Spleen (tissue), 11 donors: Measurements from ENCODE around the gene PRKCQ. TPM values are rescaled to one million over a fixed set of nuclear protein-coding genes. Genes with fewer than 3 reads are reported as not detected.

Experiments
- DNase-seq: peaks from one replicate; pipeline ENCODE4 v3.0.0-alpha.2; 2020
- H3K27ac ChIP-seq, 8 donors: fragments of 200-600 bp; sonication (generic) in 7 of 8; 1 replicate in 4 of 8; 2 replicates in 4 of 8; pipeline versions ENCODE4 v1.5.0 to v1.8.0; 2016 to 2021; ENCODE audit warnings: inconsistent platforms in 4 of 8, mild to moderate bottlenecking in 4 of 8, moderate library complexity in 1 of 8
- H3K27me3 ChIP-seq, 7 donors: fragments of 200-600 bp; sonication (generic) in 6 of 7; replicated peaks in 1 of 7; 1 replicate in 4 of 7; 2 replicates in 3 of 7; pipeline versions ENCODE4 v1.5.0 to v1.8.0; 2016 to 2021; ENCODE audit warnings: inconsistent platforms in 3 of 7, mild to moderate bottlenecking in 1 of 7
- H3K36me3 ChIP-seq, 6 donors: fragments of 200-600 bp; sonication (generic) in 5 of 6; 1 replicate in 4 of 6; 2 replicates in 2 of 6; pipeline versions ENCODE4 v1.5.0 to v1.8.0; 2016 to 2021; ENCODE audit warnings: inconsistent platforms in 2 of 6
- H3K4me1 ChIP-seq, 6 donors: fragments of 200-600 bp; sonication (generic) in 5 of 6; 1 replicate in 3 of 6; 2 replicates in 3 of 6; pipeline versions ENCODE4 v1.5.0 to v1.8.0; 2016 to 2021; ENCODE audit warnings: inconsistent platforms in 3 of 6
- H3K4me3 ChIP-seq, 8 donors: fragments of 200-600 bp; sonication (generic) in 7 of 8; 1 replicate in 4 of 8; 2 replicates in 4 of 8; pipeline versions ENCODE4 v1.5.0 to v1.8.0; 2016 to 2021; ENCODE audit warnings: inconsistent platforms in 4 of 8, mild to moderate bottlenecking in 4 of 8, moderate library complexity in 2 of 8
- H3K9me3 ChIP-seq, 8 donors: fragments of 200-600 bp; sonication (generic) in 7 of 8; 1 replicate in 4 of 8; 2 replicates in 4 of 8; pipeline versions ENCODE4 v1.5.0 to v1.8.0; 2016 to 2021; ENCODE audit warnings: inconsistent platforms in 4 of 8
- CTCF ChIP-seq, 11 experiments: fragments of 200-600 bp in 7 of 11; fragments of 450-650 bp in 4 of 11; sonication (generic) in 4 of 11; IDR thresholded peaks in 8 of 11; conservative IDR thresholded peaks in 3 of 11; 1 replicate in 7 of 11; 2 replicates in 4 of 11; pipeline versions ENCODE4 v1.4.0 to v1.8.0; 2016 to 2021; ENCODE audit warnings: antibody characterized with exemption in 11 of 11, inconsistent platforms in 4 of 11, mild to moderate bottlenecking in 1 of 11
- POLR2A ChIP-seq, 3 donors: fragments of 450-650 bp; IDR thresholded peaks; one replicate each; pipeline ENCODE4 v1.5.1; 2017; ENCODE audit warnings: antibody characterized with exemption in 3 of 3, mild to moderate bottlenecking in 1 of 3
- POLR2AphosphoS5 ChIP-seq, 3 donors: sonication (generic); formaldehyde crosslinking; IDR thresholded peaks; one replicate each; pipeline ENCODE4 v1.5.1; 2017; ENCODE audit warnings: antibody characterized with exemption in 3 of 3
- WGBS, 5 donors: extraction: QIAGEN DNeasy Blood & Tissue Kit in 3 of 5; methylation state at CpG; one replicate each; pipeline versions ENCODE4 v1.1.5 to v1.1.7; 2013 to 2018; 5-methylcytosine and 5-hydroxymethylcytosine counted together
- intact Hi-C: fragments of 100-400 bp; cut with DNase I; formaldehyde crosslinking; loops from one replicate; pipeline ENCODE4 v1.15.0; 2023; ENCODE audit warnings: low total_unique reads
- polyA plus RNA-seq, 3 donors: library from polyadenylated mRNA; stranded (reverse); fragments of 200-250 nt; gene quantifications; one replicate each; pipeline ENCODE4 v1.2.1, GENCODE V29; 2013
- total RNA-seq, 7 donors: library from RNA; depleted of rRNA in 3 of 7; stranded (reverse); fragments of >200 nt in 3 of 7; fragmentation: NEBNext Ultra II Directional in 4 of 7; extraction: Animal tissue kit (Norgen Biotek cat#: 25700) in 4 of 7; gene quantifications; one replicate each; pipeline versions ENCODE4 v1.1.0 to v1.2.1, GENCODE V29; 2016 to 2021
- donor health status: healthy with polysubstance abuse.
- donor health status: DM: no; HTN: no; CAD: no; lungs with moderate emphysema.
- donor health status: DM: no; HTN: no; CAD: no.
- donor health status: Bipolar disorder and iron deficiency.
- donor health status: healthy.
- donor health status: DM: no; HTN: no; CAD: no.
- donor health status: DM: yes; HTN: yes; CAD: no.

PRKCQ gene
- total and polyA plus RNA-seq, 10 donors = 2.1 to 11.8 (median 8.1) TPM

GRCh38 chr10:6511347-6511746 lies 68.7 kb downstream of the PRKCQ start:
- Histone ChIP-seq H3K27ac (no peak overlapping the region), H3K4me1 (peaks cover 0 to 19% (median 2%) of the 10 kb centered on the region in 6 donors), H3K4me3 (no peak overlapping the region), H3K27me3 (no peaks in the 10 kb centered on the region), H3K9me3 (peaks cover 0 to 9% (median 0%) of the 10 kb centered on the region in 8 donors), H3K36me3 (peaks cover 0 to 15% (median 0%) of the 10 kb centered on the region in 6 donors)
- DNase-seq = no peak
- intact Hi-C loops = no loop called here
- TF ChIP-seq POLR2AphosphoS5 (IDR thresholded peaks at IDR 0.05) (no peak), CTCF (IDR thresholded peaks at IDR 0.05 in 8 of 11, conservative IDR thresholded peaks at IDR 0.05 in 3 of 11) (no peak), POLR2A (IDR thresholded peaks at IDR 0.05) (no peak)
- WGBS, 5 donors = 93 to 95% (median 94%) methylated on average over 6 of the region's 6 CpGs

- WGBS, 5 donors = 64 to 83% (median 73%) methylated on average over 5 of the region's 5 CpGs
- H3K27ac ChIP-seq = no peak overlapping the region
- H3K27me3 ChIP-seq = no peaks in the 10 kb centered on the region
- no peaks in the 10 kb centered on the region for H3K4me1 ChIP-seq
- no peak for DNase-seq
- no peak overlapping the region for H3K4me3 ChIP-seq
- H3K9me3 ChIP-seq = peaks cover 0 to 9% (median 0%) of the 10 kb centered on the region in 8 donors
- intact Hi-C loops = no loop called here
- TF ChIP-seq POLR2AphosphoS5 (IDR thresholded peaks at IDR 0.05) = no peak
- peaks cover 0 to 11% (median 0%) of the 10 kb centered on the region in 6 donors for H3K36me3 ChIP-seq
These were observed 72.8 kb downstream of the PRKCQ start for GRCh38 chr10:6507311-6507710.

- DNase-seq = no peak
- no peaks in the 10 kb centered on the region for H3K9me3 ChIP-seq
- H3K27me3 ChIP-seq = no peaks in the 10 kb centered on the region
- H3K36me3 ChIP-seq = no peaks in the 10 kb centered on the region
- no peaks in the 10 kb centered on the region for H3K4me1 ChIP-seq
- H3K4me3 ChIP-seq = no peak overlapping the region
- TF ChIP-seq POLR2A (IDR thresholded peaks at IDR 0.05) = no peak
- no peak for TF ChIP-seq POLR2AphosphoS5 (IDR thresholded peaks at IDR 0.05)
- no peak for TF ChIP-seq CTCF (IDR thresholded peaks at IDR 0.05 in 8 of 11, conservative IDR thresholded peaks at IDR 0.05 in 3 of 11)
- H3K27ac ChIP-seq = no peak overlapping the region
- intact Hi-C loops = no loop called here
These were observed 74.8 kb downstream of the PRKCQ start for GRCh38 chr10:6505300-6505699.

- intact Hi-C loops = no loop called here
- DNase-seq = no peak
- Histone ChIP-seq H3K36me3 (no peaks in the 10 kb centered on the region), H3K27ac (no peak overlapping the region), H3K27me3 (no peaks in the 10 kb centered on the region), H3K9me3 (no peaks in the 10 kb centered on the region), H3K4me3 (no peak overlapping the region), H3K4me1 (peaks cover 0 to 5% (median 0%) of the 10 kb centered on the region in 6 donors)
- no peak for TF ChIP-seq POLR2AphosphoS5 (IDR thresholded peaks at IDR 0.05)
- TF ChIP-seq POLR2A (IDR thresholded peaks at IDR 0.05) = no peak
- no peak for TF ChIP-seq CTCF (IDR thresholded peaks at IDR 0.05 in 8 of 11, conservative IDR thresholded peaks at IDR 0.05 in 3 of 11)
- WGBS, 5 donors = 56 to 76% (median 67%) methylated on average over 1 of the region's 1 CpG
These were observed 75.8 kb downstream of the PRKCQ start for GRCh38 chr10:6504296-6504695.

- Histone ChIP-seq H3K27me3 (no peaks in the 10 kb centered on the region), H3K9me3 (no peaks in the 10 kb centered on the region), H3K27ac (no peak overlapping the region), H3K36me3 (no peaks in the 10 kb centered on the region), H3K4me1 (peaks cover 0 to 16% (median 6%) of the 10 kb centered on the region in 6 donors), H3K4me3 (no peak overlapping the region)
- TF ChIP-seq CTCF (IDR thresholded peaks at IDR 0.05 in 8 of 11, conservative IDR thresholded peaks at IDR 0.05 in 3 of 11) = no peak
- DNase-seq = no peak
- intact Hi-C loops = no loop called here
These were observed 76.9 kb downstream of the PRKCQ start for GRCh38 chr10:6503171-6503570.
